ENCODE measurements around the gene SERBP1.
"Not testable (repeated sequence)": the region's sequence is repeated elsewhere in the genome, so short reads cannot be mapped to it uniquely, and the experiment has no call there.

The SERBP1 gene

DNA sequence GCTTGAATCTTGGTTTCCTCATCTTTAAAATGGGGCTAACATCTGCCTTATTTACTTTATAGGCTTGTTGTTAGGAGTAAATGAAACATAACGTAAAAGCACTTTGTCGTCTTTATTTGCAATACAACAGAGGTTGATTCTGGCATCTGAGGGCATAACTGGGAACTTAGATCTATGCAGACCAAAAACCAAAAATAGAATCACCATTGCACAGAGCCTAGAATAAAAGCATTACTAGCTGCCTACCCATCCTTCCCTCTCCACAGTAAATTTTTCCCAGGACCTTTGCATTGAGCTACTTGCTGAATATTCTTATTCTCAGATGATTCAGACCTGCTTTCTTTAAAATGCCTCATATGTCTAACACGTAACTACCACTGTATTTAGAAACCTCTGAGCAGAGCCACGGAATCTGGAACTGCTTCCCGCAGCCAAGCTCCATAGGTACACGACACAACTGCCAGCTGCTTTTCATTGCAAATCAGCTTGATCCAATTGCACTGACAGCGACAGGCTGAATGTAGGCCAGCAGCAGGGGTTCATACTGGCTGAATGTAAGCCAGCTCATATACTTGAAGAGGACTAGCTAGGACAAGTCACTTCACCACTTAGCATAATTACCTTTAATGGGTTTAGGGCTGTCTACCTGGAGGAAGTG is 33.2 kb upstream of the SERBP1 start:
- Histone ChIP-seq H3K4me3 (ENCODE audit: low read depth, low read length) (no peak overlapping the region), H3K4me1 (ENCODE audit: control insufficient read depth, insufficient read depth, low read length, unreplicated experiment) (peaks cover 3% of the 10 kb centered on the region), H3K79me2 (ENCODE audit: control insufficient read depth, insufficient read depth, low read length, unreplicated experiment) (no peaks in the 10 kb centered on the region), H2AFZ (ENCODE audit: low read length, unreplicated experiment) (no peak overlapping the region), H3K27me3 (ENCODE audit: insufficient read depth, low read length) (peaks cover 10% of the 10 kb centered on the region), H3K36me3 (ENCODE audit: insufficient read depth, low read length) (no peaks in the 10 kb centered on the region), H3K27ac (ENCODE audit: low read depth, low read length) (no peak overlapping the region)

DNA sequence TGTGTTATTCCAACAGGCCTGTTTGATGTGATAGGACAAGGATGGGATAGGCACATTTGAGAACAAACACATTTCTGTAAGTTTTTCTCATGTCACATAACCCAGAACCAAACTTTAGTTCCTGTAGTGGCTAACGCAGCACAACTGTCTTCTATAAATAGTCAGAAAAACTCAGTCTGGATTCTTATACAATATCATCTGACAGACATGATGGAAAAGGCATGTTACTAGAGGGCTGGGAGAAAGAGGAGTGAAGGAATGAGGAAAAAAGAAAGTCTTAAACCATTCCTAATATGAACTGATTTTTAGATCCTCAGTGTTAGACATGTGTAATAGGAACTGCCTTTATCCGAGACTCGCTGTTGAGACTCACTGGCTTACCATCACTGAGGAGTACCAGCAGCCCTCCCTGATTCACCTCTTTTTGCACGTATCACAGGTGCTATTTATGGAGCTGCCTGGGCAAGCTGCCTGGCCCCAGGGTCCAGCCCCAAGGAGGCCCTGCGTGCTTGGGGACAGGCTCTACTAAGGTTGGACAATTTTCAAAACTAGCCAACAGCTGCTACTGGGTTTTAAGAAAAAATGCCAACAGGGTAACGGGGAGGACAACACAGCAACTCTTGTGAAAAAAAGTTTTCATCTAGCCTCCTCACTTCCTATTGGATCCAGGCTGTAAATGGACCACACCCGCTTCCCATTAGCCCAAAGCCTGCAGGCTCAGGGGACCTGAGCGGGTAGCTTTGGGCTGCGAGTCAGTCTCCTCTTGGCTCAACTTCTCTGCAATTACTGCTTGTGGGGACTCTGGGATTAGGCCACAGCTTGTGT is 30.7 kb upstream of the SERBP1 start:
- H3K4me3 ChIP-seq (ENCODE audit: low read depth, low read length), result no peak overlapping the region
- H3K79me2 ChIP-seq (ENCODE audit: control insufficient read depth, insufficient read depth, low read length, unreplicated experiment), result no peaks in the 10 kb centered on the region
- H3K4me1 ChIP-seq (ENCODE audit: control insufficient read depth, insufficient read depth, low read length, unreplicated experiment), result no peaks in the 10 kb centered on the region
- H3K36me3 ChIP-seq (ENCODE audit: insufficient read depth, low read length), result no peaks in the 10 kb centered on the region
- no peak overlapping the region for H2AFZ ChIP-seq (ENCODE audit: low read length, unreplicated experiment)
- H3K27me3 ChIP-seq (ENCODE audit: insufficient read depth, low read length), result peaks cover 10% of the 10 kb centered on the region
- no peak overlapping the region for H3K27ac ChIP-seq (ENCODE audit: low read depth, low read length)

DNA sequence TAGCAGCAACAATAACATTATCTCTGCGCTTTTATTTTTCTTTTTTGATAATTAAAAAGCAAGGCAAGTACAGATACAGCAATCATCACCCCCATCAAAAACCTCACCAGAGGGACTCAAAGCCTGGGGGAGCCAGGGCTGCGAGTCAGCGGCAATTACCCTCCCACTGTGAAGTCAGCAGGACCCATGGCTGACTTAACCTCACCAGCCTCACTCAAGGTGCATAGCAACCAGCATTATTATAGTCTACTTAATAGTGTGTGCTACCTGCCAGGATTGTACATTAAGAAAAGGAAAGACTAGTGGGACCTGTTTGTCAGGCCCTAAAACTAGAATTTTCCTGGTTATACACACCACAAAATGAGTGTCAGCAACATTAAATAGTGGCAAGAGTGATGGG is 28.9 kb upstream of the SERBP1 start:
- H3K4me3 ChIP-seq (ENCODE audit: low read depth, low read length), result no peak overlapping the region
- H3K27ac ChIP-seq (ENCODE audit: low read depth, low read length), result no peak overlapping the region
- H2AFZ ChIP-seq (ENCODE audit: low read length, unreplicated experiment), result no peak overlapping the region
- peaks cover 7% of the 10 kb centered on the region for H3K27me3 ChIP-seq (ENCODE audit: insufficient read depth, low read length)
- no peaks in the 10 kb centered on the region for H3K4me1 ChIP-seq (ENCODE audit: control insufficient read depth, insufficient read depth, low read length, unreplicated experiment)
- H3K36me3 ChIP-seq (ENCODE audit: insufficient read depth, low read length), result no peaks in the 10 kb centered on the region
- H3K79me2 ChIP-seq (ENCODE audit: control insufficient read depth, insufficient read depth, low read length, unreplicated experiment), result no peaks in the 10 kb centered on the region

DNA sequence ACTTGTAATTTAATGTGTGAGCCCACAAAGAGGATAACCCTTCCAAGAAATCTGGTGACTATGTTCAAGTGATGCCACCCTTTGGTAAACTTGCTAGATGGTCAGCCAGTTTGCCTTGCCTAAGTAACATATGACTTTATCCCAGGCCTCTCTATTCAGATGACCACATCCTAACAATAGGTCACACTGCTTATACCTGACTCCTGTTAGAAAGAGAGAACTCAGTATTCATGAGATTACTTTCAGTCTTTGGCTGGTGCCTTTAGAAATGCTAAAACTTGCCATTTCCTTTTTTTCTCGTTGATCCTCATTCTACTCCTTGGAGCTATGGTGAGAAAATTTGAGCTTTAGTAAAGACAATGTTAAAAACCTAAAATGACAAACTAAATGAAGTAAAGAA is 28.5 kb upstream of the SERBP1 start:
- Histone ChIP-seq H3K4me1 (ENCODE audit: control insufficient read depth, insufficient read depth, low read length, unreplicated experiment) (no peaks in the 10 kb centered on the region), H3K36me3 (ENCODE audit: insufficient read depth, low read length) (no peaks in the 10 kb centered on the region), H3K27me3 (ENCODE audit: insufficient read depth, low read length) (peaks cover 3% of the 10 kb centered on the region; the same call in 1 of the 2 replicates), H3K79me2 (ENCODE audit: control insufficient read depth, insufficient read depth, low read length, unreplicated experiment) (no peaks in the 10 kb centered on the region), H3K4me3 (ENCODE audit: low read depth, low read length) (no peak overlapping the region), H2AFZ (ENCODE audit: low read length, unreplicated experiment) (no peak overlapping the region), H3K27ac (ENCODE audit: low read depth, low read length) (no peak overlapping the region)

DNA sequence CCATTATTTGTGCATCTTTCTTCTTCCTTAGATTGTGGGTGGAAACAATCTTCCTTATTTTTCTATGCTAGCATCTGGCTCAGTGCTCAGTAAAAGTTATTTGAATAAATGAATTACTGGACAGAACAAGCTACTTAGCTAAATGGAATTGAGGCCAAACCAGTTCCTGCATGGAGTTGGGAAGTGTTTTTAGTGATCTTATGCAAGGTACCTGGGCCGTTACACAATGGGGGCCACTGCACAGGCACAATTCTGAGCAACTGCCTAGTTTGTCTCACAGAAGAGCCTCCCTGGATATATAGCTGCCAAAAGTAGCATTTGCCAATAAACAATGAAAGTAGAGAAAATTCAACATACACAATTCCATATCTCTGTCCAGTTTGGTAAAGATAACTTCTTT is 27.0 kb upstream of the SERBP1 start:
- Histone ChIP-seq H2AFZ (ENCODE audit: low read length, unreplicated experiment) (no peak overlapping the region), H3K27me3 (ENCODE audit: insufficient read depth, low read length) (peaks cover 5% of the 10 kb centered on the region; the same call in 1 of the 2 replicates), H3K36me3 (ENCODE audit: insufficient read depth, low read length) (no peaks in the 10 kb centered on the region), H3K79me2 (ENCODE audit: control insufficient read depth, insufficient read depth, low read length, unreplicated experiment) (no peaks in the 10 kb centered on the region), H3K27ac (ENCODE audit: low read depth, low read length) (no peak overlapping the region), H3K4me1 (ENCODE audit: control insufficient read depth, insufficient read depth, low read length, unreplicated experiment) (no peaks in the 10 kb centered on the region), H3K4me3 (ENCODE audit: low read depth, low read length) (no peak overlapping the region)

DNA sequence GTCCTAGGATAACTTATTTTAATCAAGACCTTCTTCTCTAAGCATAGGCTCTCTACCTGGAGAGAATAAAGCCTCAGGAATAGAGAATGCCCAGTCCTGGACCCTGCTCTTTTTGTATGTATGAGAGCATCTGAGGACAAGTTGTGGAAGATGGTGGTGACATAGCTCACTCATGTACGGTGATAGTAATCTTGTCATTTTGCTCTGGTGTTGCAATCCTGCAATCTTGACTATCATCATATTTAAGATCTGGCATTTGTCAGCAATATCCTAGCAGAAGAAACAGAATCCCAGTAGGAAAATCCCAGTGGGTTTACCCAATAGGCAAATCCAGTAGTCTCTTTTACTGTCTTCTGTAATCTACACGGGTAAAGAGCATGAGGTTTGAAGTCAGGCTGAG is 21.6 kb upstream of the SERBP1 start:
- H3K79me2 ChIP-seq (ENCODE audit: control insufficient read depth, insufficient read depth, low read length, unreplicated experiment), result no peaks in the 10 kb centered on the region
- H3K27me3 ChIP-seq (ENCODE audit: insufficient read depth, low read length), result peaks cover 9% of the 10 kb centered on the region; the same call in 1 of the 2 replicates
- H3K4me3 ChIP-seq (ENCODE audit: low read depth, low read length), result no peak overlapping the region
- H2AFZ ChIP-seq (ENCODE audit: low read length, unreplicated experiment), result no peak overlapping the region
- no peak overlapping the region for H3K27ac ChIP-seq (ENCODE audit: low read depth, low read length)
- H3K4me1 ChIP-seq (ENCODE audit: control insufficient read depth, insufficient read depth, low read length, unreplicated experiment), result no peaks in the 10 kb centered on the region
- H3K36me3 ChIP-seq (ENCODE audit: insufficient read depth, low read length), result no peaks in the 10 kb centered on the region

DNA sequence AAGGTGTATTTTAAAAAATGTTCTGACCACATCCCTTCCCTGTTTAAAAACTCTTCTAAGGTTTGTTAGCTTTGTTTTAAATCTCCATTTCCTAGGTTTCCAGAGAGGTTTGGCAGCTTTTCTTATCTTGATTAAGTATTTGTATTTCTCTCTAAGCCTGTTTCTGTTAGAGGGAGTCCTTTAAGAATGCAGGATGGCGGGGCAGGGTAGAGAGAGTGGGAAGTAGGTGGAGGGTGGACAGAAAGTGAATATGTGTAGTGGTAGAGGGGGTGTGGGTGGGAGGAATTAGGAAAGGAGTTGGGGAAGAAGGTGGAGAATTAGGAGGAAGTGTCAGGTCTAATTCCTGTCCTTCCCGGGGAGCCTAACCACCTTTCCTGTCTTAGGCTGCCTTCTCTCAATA is 21.2 kb upstream of the SERBP1 start:
- peaks cover 9% of the 10 kb centered on the region; the same call in 1 of the 2 replicates for H3K27me3 ChIP-seq (ENCODE audit: insufficient read depth, low read length)
- no peaks in the 10 kb centered on the region for H3K36me3 ChIP-seq (ENCODE audit: insufficient read depth, low read length)
- no peak overlapping the region for H3K27ac ChIP-seq (ENCODE audit: low read depth, low read length)
- H3K79me2 ChIP-seq (ENCODE audit: control insufficient read depth, insufficient read depth, low read length, unreplicated experiment), result no peaks in the 10 kb centered on the region
- no peaks in the 10 kb centered on the region for H3K4me1 ChIP-seq (ENCODE audit: control insufficient read depth, insufficient read depth, low read length, unreplicated experiment)
- H3K4me3 ChIP-seq (ENCODE audit: low read depth, low read length), result no peak overlapping the region
- no peak overlapping the region for H2AFZ ChIP-seq (ENCODE audit: low read length, unreplicated experiment)

DNA sequence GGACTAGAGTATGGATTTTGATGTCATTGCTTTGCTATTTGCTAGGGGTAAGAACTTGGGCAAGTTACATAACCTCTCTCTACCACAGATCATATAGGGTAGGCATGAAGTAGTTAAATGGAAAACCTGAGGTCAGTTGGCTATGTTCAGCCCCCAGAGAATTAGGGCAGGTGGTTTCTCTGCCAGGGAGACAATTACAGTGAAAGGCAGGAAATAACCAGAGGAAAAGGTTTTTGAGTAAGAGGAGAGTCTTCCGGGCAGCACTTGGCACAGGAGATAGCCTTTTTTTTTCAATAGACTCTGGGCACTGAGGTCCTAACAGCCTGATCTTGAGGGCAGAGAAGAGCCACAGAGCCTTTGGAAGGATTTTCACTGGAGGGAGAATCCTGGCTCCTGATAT is 16.7 kb upstream of the SERBP1 start:
- Histone ChIP-seq H3K79me2 (ENCODE audit: control insufficient read depth, insufficient read depth, low read length, unreplicated experiment) (no peaks in the 10 kb centered on the region), H3K27me3 (ENCODE audit: insufficient read depth, low read length) (peaks cover 3% of the 10 kb centered on the region; the same call in 1 of the 2 replicates), H2AFZ (ENCODE audit: low read length, unreplicated experiment) (no peak overlapping the region), H3K27ac (ENCODE audit: low read depth, low read length) (no peak overlapping the region), H3K4me1 (ENCODE audit: control insufficient read depth, insufficient read depth, low read length, unreplicated experiment) (no peaks in the 10 kb centered on the region), H3K36me3 (ENCODE audit: insufficient read depth, low read length) (no peaks in the 10 kb centered on the region), H3K4me3 (ENCODE audit: low read depth, low read length) (no peak overlapping the region)

DNA sequence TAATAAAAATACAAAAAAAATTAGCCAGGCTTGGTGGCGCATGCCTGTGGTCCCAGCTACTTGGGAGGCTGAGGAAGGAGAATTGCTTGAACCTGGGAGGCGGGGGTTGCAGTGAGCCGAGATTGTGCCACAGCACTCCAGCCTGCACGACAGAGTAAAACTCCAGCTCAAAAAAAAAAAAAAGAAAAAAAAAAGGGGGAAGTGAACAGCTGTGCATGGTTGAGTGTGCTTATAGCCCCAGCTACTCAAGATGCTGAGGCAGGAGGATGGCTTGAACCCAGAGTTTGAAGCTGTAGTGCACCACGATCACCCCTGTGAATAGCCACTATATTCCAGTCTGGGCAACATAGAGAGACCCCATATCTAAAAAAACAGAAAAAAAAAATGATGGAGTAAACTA is 15.8 kb upstream of the SERBP1 start:
- H3K4me1 ChIP-seq (ENCODE audit: control insufficient read depth, insufficient read depth, low read length, unreplicated experiment); H3K4me3 ChIP-seq (ENCODE audit: low read depth, low read length); H2AFZ ChIP-seq (ENCODE audit: low read length, unreplicated experiment); H3K27me3 ChIP-seq (ENCODE audit: insufficient read depth, low read length); H3K79me2 ChIP-seq (ENCODE audit: control insufficient read depth, insufficient read depth, low read length, unreplicated experiment); H3K27ac ChIP-seq (ENCODE audit: low read depth, low read length); H3K36me3 ChIP-seq (ENCODE audit: insufficient read depth, low read length): not testable (repeated sequence)

DNA sequence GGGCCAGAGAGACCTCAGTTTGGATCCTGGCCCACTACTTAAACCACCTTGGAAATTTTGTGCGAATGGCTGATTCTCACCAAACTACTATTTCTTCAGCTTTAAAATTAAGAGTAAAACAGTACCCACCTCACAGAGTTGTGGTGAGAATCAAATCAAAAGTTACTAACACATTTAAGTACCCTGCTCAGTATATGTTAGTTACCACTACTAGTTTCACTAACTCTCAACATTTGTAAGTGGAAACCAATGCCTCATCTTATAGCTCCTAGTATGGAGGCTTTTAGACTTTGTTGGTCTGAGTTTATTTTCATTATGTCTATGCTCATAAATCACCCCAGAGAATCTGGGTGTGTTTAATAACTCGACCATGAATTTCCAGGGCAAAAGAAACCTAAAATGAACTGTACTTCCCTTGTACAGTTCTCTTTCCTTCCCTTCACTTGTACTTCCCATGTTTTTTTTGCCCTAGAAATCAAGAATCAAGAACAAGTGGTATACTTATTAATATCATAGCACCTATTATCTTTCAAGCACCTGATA is 11.6 kb upstream of the SERBP1 start:
- Histone ChIP-seq H3K4me1 (ENCODE audit: control insufficient read depth, insufficient read depth, low read length, unreplicated experiment) (peaks cover 16% of the 10 kb centered on the region), H3K4me3 (ENCODE audit: low read depth, low read length) (no peak overlapping the region), H3K79me2 (ENCODE audit: control insufficient read depth, insufficient read depth, low read length, unreplicated experiment) (no peaks in the 10 kb centered on the region), H3K36me3 (ENCODE audit: insufficient read depth, low read length) (no peaks in the 10 kb centered on the region), H2AFZ (ENCODE audit: low read length, unreplicated experiment) (no peak overlapping the region), H3K27ac (ENCODE audit: low read depth, low read length) (no peak overlapping the region), H3K27me3 (ENCODE audit: insufficient read depth, low read length) (no peaks in the 10 kb centered on the region)

DNA sequence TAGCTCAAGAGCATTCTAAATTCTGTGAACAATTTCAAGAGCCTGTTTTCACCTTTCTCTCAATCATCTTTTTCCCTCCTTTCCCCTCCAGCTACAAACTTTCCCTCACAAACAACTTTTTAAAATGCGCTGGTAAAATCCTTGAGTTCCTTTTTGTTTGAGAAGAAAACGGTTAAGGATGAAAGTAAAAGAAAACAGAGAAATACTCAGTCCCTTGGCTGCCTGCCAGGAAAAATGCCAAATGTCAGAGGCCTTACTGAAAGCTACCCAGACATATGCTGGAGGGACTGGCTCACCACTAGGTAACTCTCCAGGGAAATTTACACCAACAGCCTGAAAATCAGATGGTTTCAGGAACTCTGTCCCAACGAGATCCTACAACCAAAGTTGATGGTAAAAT is 11.0 kb upstream of the SERBP1 start:
- no peaks in the 10 kb centered on the region for H3K79me2 ChIP-seq (ENCODE audit: control insufficient read depth, insufficient read depth, low read length, unreplicated experiment)
- 0 out of 2 replicates have a peak overlapping the region, but pooled peaks have one; percentile 2 for H3K4me3 ChIP-seq (ENCODE audit: low read depth, low read length)
- no peak overlapping the region for H3K27ac ChIP-seq (ENCODE audit: low read depth, low read length)
- H3K4me1 ChIP-seq (ENCODE audit: control insufficient read depth, insufficient read depth, low read length, unreplicated experiment), result peaks cover 16% of the 10 kb centered on the region
- H2AFZ ChIP-seq (ENCODE audit: low read length, unreplicated experiment), result peak overlapping the region; percentile 46
- H3K36me3 ChIP-seq (ENCODE audit: insufficient read depth, low read length), result no peaks in the 10 kb centered on the region
- no peaks in the 10 kb centered on the region for H3K27me3 ChIP-seq (ENCODE audit: insufficient read depth, low read length)
